ENCODE data around the gene LNPEP. TPM values are rescaled to one million over a fixed set of nuclear protein-coding genes. Genes with fewer than 3 reads are reported as not detected.

The LNPEP gene
- total RNA-seq, 4 donors from 2014 or later, result 7.2 to 40.5 (median 34.8) TPM

DNA sequence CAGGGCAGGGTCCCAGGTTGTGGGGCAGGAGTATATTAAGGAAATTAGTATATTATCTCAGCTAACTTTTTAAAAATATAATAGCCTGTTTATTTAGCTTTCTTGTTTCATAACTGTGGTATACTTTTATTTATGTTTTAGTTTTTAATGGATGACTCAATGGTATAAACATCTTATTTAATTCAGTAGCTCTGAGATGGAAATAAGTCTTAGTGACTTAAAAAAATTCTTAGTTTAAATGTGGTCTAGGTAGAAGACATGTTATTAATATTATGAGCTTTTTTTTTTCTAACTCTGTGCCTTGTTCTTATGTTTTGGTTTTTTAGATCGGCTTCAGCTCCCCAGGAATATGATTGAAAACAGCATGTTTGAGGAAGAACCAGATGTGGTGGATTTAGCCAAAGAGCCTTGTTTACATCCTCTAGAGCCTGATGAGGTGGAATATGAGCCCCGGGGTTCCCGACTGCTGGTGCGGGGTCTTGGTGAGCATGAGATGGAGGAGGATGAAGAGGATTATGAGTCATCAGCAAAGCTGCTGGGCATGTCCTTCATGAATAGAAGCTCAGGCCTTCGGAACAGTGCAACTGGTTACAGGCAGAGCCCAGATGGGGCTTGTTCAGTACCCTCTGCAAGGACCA, 43.1 kb downstream of the LNPEP start:
- Histone ChIP-seq H3K36me3 (peaks cover 0 to 18% (median 4%) of the 10 kb centered on the region in 4 donors), H3K4me3 (no peak overlapping the region), H3K4me1 (peaks cover 1 to 21% (median 9%) of the 10 kb centered on the region in 4 donors), H3K27me3 (no peaks in the 10 kb centered on the region), H3K27ac (no peak overlapping the region), H3K9me3 (no peaks in the 10 kb centered on the region)
- in situ Hi-C loops (cut with MboI; ENCODE audit: low pct_ligation_motif_present in 1 of 4, low pct_unique_long_range_greater_than_20kb in 1 of 4, low sequenced_read_pairs in 3 of 4) (no loop called here), intact Hi-C loops (cut with DNase I; ENCODE audit: low total_unique reads) (no loop called here)
- 66 to 95% methylated on average over 2 to 5 of the region's 5 CpGs for WGBS, 2 donors (ENCODE audit: low coverage in 1 of 2)
- TF ChIP-seq, protein P1, sequence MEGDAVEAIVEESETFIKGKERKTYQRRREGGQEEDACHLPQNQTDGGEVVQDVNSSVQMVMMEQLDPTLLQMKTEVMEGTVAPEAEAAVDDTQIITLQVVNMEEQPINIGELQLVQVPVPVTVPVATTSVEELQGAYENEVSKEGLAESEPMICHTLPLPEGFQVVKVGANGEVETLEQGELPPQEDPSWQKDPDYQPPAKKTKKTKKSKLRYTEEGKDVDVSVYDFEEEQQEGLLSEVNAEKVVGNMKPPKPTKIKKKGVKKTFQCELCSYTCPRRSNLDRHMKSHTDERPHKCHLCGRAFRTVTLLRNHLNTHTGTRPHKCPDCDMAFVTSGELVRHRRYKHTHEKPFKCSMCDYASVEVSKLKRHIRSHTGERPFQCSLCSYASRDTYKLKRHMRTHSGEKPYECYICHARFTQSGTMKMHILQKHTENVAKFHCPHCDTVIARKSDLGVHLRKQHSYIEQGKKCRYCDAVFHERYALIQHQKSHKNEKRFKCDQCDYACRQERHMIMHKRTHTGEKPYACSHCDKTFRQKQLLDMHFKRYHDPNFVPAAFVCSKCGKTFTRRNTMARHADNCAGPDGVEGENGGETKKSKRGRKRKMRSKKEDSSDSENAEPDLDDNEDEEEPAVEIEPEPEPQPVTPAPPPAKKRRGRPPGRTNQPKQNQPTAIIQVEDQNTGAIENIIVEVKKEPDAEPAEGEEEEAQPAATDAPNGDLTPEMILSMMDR (IDR thresholded peaks at IDR 0.05), result no peak
- TF ChIP-seq POLR2A (IDR thresholded peaks at IDR 0.05), result no peak
- TF ChIP-seq POLR2AphosphoS5 (IDR thresholded peaks at IDR 0.05), result no peak
- TF ChIP-seq EP300 (IDR thresholded peaks at IDR 0.05; ENCODE audit: low read depth), result no peak
- no peak for DNase-seq

DNA sequence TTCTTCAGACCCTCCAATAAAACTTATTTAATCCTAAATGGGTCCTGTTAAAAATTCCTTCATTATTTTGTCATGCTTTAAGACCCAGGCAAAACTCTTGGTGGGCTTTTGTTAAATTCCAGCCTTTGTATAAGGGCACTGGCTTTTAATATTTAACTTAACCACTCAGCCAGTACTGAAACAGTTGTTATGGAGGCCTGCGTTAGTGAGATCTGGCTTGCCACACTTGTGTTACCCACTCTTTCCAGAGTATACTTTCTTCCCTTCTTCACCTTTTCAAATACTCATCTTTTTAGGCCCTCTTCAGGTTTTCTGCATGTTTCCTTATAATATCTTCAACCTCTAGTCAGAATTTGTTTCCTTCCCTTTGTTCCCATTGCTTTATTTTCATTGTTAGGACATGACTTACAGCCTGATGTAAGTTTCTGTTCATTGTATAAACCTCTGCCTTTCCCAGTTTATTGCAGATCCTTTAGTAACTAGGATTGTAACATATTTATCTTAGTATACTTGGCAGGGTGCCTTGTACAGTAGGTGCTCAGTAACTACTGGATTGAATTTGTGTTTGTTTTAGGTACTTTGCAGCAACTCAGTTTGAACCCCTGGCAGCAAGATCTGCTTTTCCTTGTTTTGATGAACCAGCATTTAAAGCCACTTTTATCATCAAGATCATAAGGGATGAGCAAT, 48.8 kb downstream of the LNPEP start:
- Histone ChIP-seq H3K27me3 (no peaks in the 10 kb centered on the region), H3K4me1 (peaks cover 5 to 30% (median 17%) of the 10 kb centered on the region in 4 donors), H3K4me3 (no peak overlapping the region), H3K36me3 (peaks cover 0 to 25% (median 3%) of the 10 kb centered on the region in 4 donors), H3K27ac (peak overlapping the region; percentile 63 to 75 (median 74)), H3K9me3 (no peaks in the 10 kb centered on the region)
- intact Hi-C loops (cut with DNase I; ENCODE audit: low total_unique reads), result no loop called here
- in situ Hi-C loops (cut with MboI; ENCODE audit: low pct_ligation_motif_present in 1 of 4, low pct_unique_long_range_greater_than_20kb in 1 of 4, low sequenced_read_pairs in 3 of 4), result no loop called here
- 14 to 18% methylated on average over 1 of the region's 1 CpG for WGBS, 2 donors (ENCODE audit: low coverage in 1 of 2)
- DNase-seq, result peak; percentile 11
- TF ChIP-seq, protein P1 (IDR thresholded peaks at IDR 0.05), result no peak
- peak in 1 of 3 donors; percentile 10 for TF ChIP-seq POLR2AphosphoS5 (IDR thresholded peaks at IDR 0.05)

DNA sequence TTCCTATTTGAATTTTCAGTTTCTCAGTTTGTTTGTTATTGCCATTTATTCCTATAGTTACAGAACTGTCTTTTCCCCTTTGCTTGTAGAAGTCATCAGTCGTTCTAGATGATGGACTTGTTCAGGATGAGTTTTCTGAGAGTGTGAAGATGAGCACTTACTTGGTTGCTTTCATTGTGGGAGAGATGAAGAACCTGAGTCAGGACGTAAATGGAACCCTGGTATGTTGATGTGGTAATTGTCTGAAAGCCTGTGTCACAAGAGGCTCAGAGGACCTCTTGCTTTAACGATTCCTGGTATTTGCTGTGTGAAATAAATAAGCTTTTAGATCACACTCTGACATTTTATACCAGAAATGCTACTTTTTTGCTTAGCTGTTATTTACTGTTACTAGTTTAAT, 50.6 kb downstream of the LNPEP start:
- WGBS, 2 donors (ENCODE audit: low coverage in 1 of 2), result 90 to 100% methylated on average over 2 to 3 of the region's 3 CpGs
- in situ Hi-C loops (cut with MboI; ENCODE audit: low pct_ligation_motif_present in 1 of 4, low pct_unique_long_range_greater_than_20kb in 1 of 4, low sequenced_read_pairs in 3 of 4), result no loop called here
- Histone ChIP-seq H3K4me1 (peaks cover 5 to 30% (median 17%) of the 10 kb centered on the region in 4 donors), H3K27ac (no peak overlapping the region), H3K36me3 (peaks cover 0 to 34% (median 6%) of the 10 kb centered on the region in 4 donors), H3K27me3 (no peaks in the 10 kb centered on the region), H3K4me3 (no peak overlapping the region), H3K9me3 (no peaks in the 10 kb centered on the region)
- DNase-seq, result no peak
- TF ChIP-seq POLR2A (IDR thresholded peaks at IDR 0.05) (no peak), EP300 (IDR thresholded peaks at IDR 0.05; ENCODE audit: low read depth) (no peak), POLR2AphosphoS5 (IDR thresholded peaks at IDR 0.05) (no peak)
- TF ChIP-seq, protein P1 (IDR thresholded peaks at IDR 0.05), result no peak
- intact Hi-C loops (cut with DNase I; ENCODE audit: low total_unique reads), result no loop called here

DNA sequence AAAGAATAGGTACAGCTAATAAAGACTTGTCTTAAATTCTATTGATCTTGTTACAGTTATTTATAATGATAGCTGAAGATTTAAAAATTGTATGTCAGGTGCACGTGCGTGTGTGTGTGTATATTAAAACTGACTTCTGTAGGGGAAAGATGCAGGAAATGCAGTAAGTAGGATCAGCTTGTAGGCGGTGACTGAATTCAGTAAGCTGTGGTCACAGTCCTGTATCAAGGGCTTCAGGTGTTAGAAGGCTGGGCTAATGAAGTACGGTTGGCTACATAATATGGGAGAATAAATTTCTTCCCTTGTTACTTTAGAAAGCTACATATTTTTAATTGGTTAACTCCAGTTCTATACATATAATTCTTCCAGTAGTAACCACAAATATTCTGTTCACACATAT, 54.2 kb downstream of the LNPEP start:
- no peak for DNase-seq
- Histone ChIP-seq H3K36me3 (peaks cover 0 to 36% (median 8%) of the 10 kb centered on the region in 4 donors), H3K27me3 (no peaks in the 10 kb centered on the region), H3K4me1 (peaks cover 0 to 7% (median 2%) of the 10 kb centered on the region in 4 donors), H3K27ac (no peak overlapping the region), H3K9me3 (no peaks in the 10 kb centered on the region), H3K4me3 (no peak overlapping the region)
- intact Hi-C loops (cut with DNase I; ENCODE audit: low total_unique reads), result no loop called here
- in situ Hi-C loops (cut with MboI; ENCODE audit: low pct_ligation_motif_present in 1 of 4, low pct_unique_long_range_greater_than_20kb in 1 of 4, low sequenced_read_pairs in 3 of 4), result no loop called here
- 83 to 89% methylated on average over 3 to 4 of the region's 4 CpGs for WGBS, 2 donors (ENCODE audit: low coverage in 1 of 2)
- TF ChIP-seq, protein P1 (IDR thresholded peaks at IDR 0.05), result no peak
- TF ChIP-seq EP300 (IDR thresholded peaks at IDR 0.05; ENCODE audit: low read depth) (no peak), POLR2A (IDR thresholded peaks at IDR 0.05) (no peak), POLR2AphosphoS5 (IDR thresholded peaks at IDR 0.05) (no peak)
